Endometrium (tissue), 2 donors: ENCODE results near the gene STXBP5.
A peak's percentile ranks its signal among the peaks of the same experiment; 100 is the strongest.
"Not testable (repeated sequence)": the region's sequence is repeated elsewhere in the genome, so short reads cannot be mapped to it uniquely, and the experiment has no call there.

Experiments used
- FAIRE-seq: peaks from 2 replicates; lab custom pipeline; 2012; peaks lifted over from hg19 to GRCh38; lab: Jason Lieb, UNC
- donor health status: control.
- donor health status: control.

The STXBP5 gene

GRCh38 chr6:147246853-147247635 lies 42.8 kb downstream of the STXBP5 start:
- no peak for FAIRE-seq

GRCh38 chr6:147248859-147249258 lies 44.6 kb downstream of the STXBP5 start:
- no peak for FAIRE-seq

- no peak for FAIRE-seq
These were observed 46.9 kb downstream of the STXBP5 start for GRCh38 chr6:147251072-147251471.

GRCh38 chr6:147254929-147255473 lies 50.8 kb downstream of the STXBP5 start:
- FAIRE-seq: not testable (repeated sequence)

GRCh38 chr6:147255948-147256674 lies 51.9 kb downstream of the STXBP5 start:
- FAIRE-seq: no peak

- no peak for FAIRE-seq
These were observed 53.5 kb downstream of the STXBP5 start for GRCh38 chr6:147257760-147258159.

- FAIRE-seq: no peak
These were observed 55.9 kb downstream of the STXBP5 start for GRCh38 chr6:147260091-147260490.

GRCh38 chr6:147262946-147263345 lies 58.7 kb downstream of the STXBP5 start:
- FAIRE-seq: peak; percentile 88

GRCh38 chr6:147266821-147267220 lies 62.6 kb downstream of the STXBP5 start:
- no peak for FAIRE-seq

GRCh38 chr6:147267658-147268057 lies 63.4 kb downstream of the STXBP5 start:
- FAIRE-seq: no peak

- no peak for FAIRE-seq
These were observed 64.0 kb downstream of the STXBP5 start for GRCh38 chr6:147268254-147268653.

- no peak for FAIRE-seq
These were observed 69.8 kb downstream of the STXBP5 start for GRCh38 chr6:147274012-147274411.

- FAIRE-seq: no peak
These were observed 70.6 kb downstream of the STXBP5 start for GRCh38 chr6:147274776-147275175.

GRCh38 chr6:147278891-147279290 lies 74.7 kb downstream of the STXBP5 start:
- FAIRE-seq: no peak

GRCh38 chr6:147279427-147279826 lies 75.2 kb downstream of the STXBP5 start:
- FAIRE-seq: no peak

- FAIRE-seq: no peak
These were observed 77.8 kb downstream of the STXBP5 start for GRCh38 chr6:147281895-147282565.

- no peak for FAIRE-seq
These were observed 78.3 kb downstream of the STXBP5 start for GRCh38 chr6:147282566-147282959.

- FAIRE-seq: no peak
These were observed 79.2 kb downstream of the STXBP5 start for GRCh38 chr6:147283460-147283859.

GRCh38 chr6:147285087-147285855 lies 81.1 kb downstream of the STXBP5 start:
- peak; percentile 68 for FAIRE-seq

GRCh38 chr6:147287869-147288271 lies 83.7 kb downstream of the STXBP5 start:
- FAIRE-seq: no peak

GRCh38 chr6:147297124-147297523 lies 92.9 kb downstream of the STXBP5 start:
- no peak for FAIRE-seq
